Measurements from ENCODE around the gene BEND6.

The BEND6 gene

GRCh38 chr6:57021086-57021720 is 66.3 kb downstream of the BEND6 start:
- in situ Hi-C loops (cut with HindIII; ENCODE audit: low sequenced_read_pairs), result no loop called here
- no peak overlapping the region for H3K4me3 ChIP-seq (ENCODE audit: low read depth, low read length)
- peak; percentile 29 for TF ChIP-seq CTCF (IDR thresholded peaks at IDR 0.05; ENCODE audit: low read depth, low read length, missing control alignments)
- DNase-seq (ENCODE audit: low read depth), result peak; percentile 40

- H3K4me3 ChIP-seq (ENCODE audit: low read depth, low read length), result no peak overlapping the region
- no peak for DNase-seq (ENCODE audit: low read depth)
- TF ChIP-seq CTCF (IDR thresholded peaks at IDR 0.05; ENCODE audit: low read depth, low read length, missing control alignments), result no peak
- in situ Hi-C loops (cut with HindIII; ENCODE audit: low sequenced_read_pairs), result no loop called here
These were observed 69.4 kb downstream of the BEND6 start for GRCh38 chr6:57024321-57024720.

GRCh38 chr6:57024775-57025174 is 69.9 kb downstream of the BEND6 start:
- DNase-seq (ENCODE audit: low read depth), result no peak
- in situ Hi-C loops (cut with HindIII; ENCODE audit: low sequenced_read_pairs), result no loop called here
- no peak overlapping the region for H3K4me3 ChIP-seq (ENCODE audit: low read depth, low read length)
- TF ChIP-seq CTCF (IDR thresholded peaks at IDR 0.05; ENCODE audit: low read depth, low read length, missing control alignments), result no peak

- TF ChIP-seq CTCF (IDR thresholded peaks at IDR 0.05; ENCODE audit: low read depth, low read length, missing control alignments), result no peak
- no peak overlapping the region for H3K4me3 ChIP-seq (ENCODE audit: low read depth, low read length)
- in situ Hi-C loops (cut with HindIII; ENCODE audit: low sequenced_read_pairs), result no loop called here
- DNase-seq (ENCODE audit: low read depth), result no peak
These were observed 71.1 kb downstream of the BEND6 start for GRCh38 chr6:57026001-57026400.

- in situ Hi-C loops (cut with HindIII; ENCODE audit: low sequenced_read_pairs), result no loop called here
- no peak for DNase-seq (ENCODE audit: low read depth)
- no peak for TF ChIP-seq CTCF (IDR thresholded peaks at IDR 0.05; ENCODE audit: low read depth, low read length, missing control alignments)
- H3K4me3 ChIP-seq (ENCODE audit: low read depth, low read length), result no peak overlapping the region
These were observed 72.4 kb downstream of the BEND6 start for GRCh38 chr6:57027301-57027700.

- H3K4me3 ChIP-seq (ENCODE audit: low read depth, low read length), result no peak overlapping the region
- no peak for TF ChIP-seq CTCF (IDR thresholded peaks at IDR 0.05; ENCODE audit: low read depth, low read length, missing control alignments)
- no peak for DNase-seq (ENCODE audit: low read depth)
- in situ Hi-C loops (cut with HindIII; ENCODE audit: low sequenced_read_pairs), result no loop called here
These were observed 74.3 kb downstream of the BEND6 start for GRCh38 chr6:57029213-57029612.

All from astrocyte of the cerebellum (primary cell).